HG03060 (cell line): ENCODE data around the gene ZNF334.

ENCODE experiments used
- ATAC-seq: cut with Tn5 transposase; IDR thresholded peaks from one replicate; pipeline ENCODE4 v1.9.1; 2021; ENCODE audit warnings: low read depth, moderate number of reproducible peaks; ENCODE audit not compliant: unreplicated experiment

Gene ZNF334

GRCh38 chr20:46512943-46513844 lies at the start of gene ZNF334:
TSS of gene ZNF334 (minus strand) at chr20:46513559. CDS start at chr20:46512102, 1,457 bp downstream.
- ATAC-seq = no peak

- ATAC-seq = no peak
These were observed 49.2 kb upstream of the ZNF334 start for GRCh38 chr20:46562373-46563169.

GRCh38 chr20:46562009-46562372 lies 48.6 kb upstream of the ZNF334 start:
- no peak for ATAC-seq

- ATAC-seq = no peak
These were observed 46.5 kb upstream of the ZNF334 start for GRCh38 chr20:46559685-46560440.

- ATAC-seq = no peak
These were observed 45.6 kb upstream of the ZNF334 start for GRCh38 chr20:46559001-46559400.

GRCh38 chr20:46558511-46558959 lies 45.2 kb upstream of the ZNF334 start:
- ATAC-seq = no peak

- ATAC-seq = no peak
These were observed 44.0 kb upstream of the ZNF334 start for GRCh38 chr20:46557231-46557956.

GRCh38 chr20:46555370-46555956 lies 42.1 kb upstream of the ZNF334 start:
- ATAC-seq = no peak

GRCh38 chr20:46554828-46555227 lies 41.5 kb upstream of the ZNF334 start:
- no peak for ATAC-seq

GRCh38 chr20:46553926-46554325 lies 40.6 kb upstream of the ZNF334 start:
- ATAC-seq = no peak

GRCh38 chr20:46552460-46553420 lies 39.4 kb upstream of the ZNF334 start:
- ATAC-seq = no peak

- no peak for ATAC-seq
These were observed 38.4 kb upstream of the ZNF334 start for GRCh38 chr20:46551522-46552381.

GRCh38 chr20:46550461-46550860 lies 37.1 kb upstream of the ZNF334 start, which contains the start of gene OCSTAMP:
TSS of gene OCSTAMP (minus strand) at chr20:46550654. CDS start at chr20:46550560, 94 bp downstream.
- ATAC-seq = no peak

GRCh38 chr20:46549188-46549972 lies 36.0 kb upstream of the ZNF334 start:
- no peak for ATAC-seq

GRCh38 chr20:46548688-46549087 lies 35.3 kb upstream of the ZNF334 start:
- no peak for ATAC-seq

- ATAC-seq = no peak
These were observed 34.6 kb upstream of the ZNF334 start for GRCh38 chr20:46547995-46548394.

GRCh38 chr20:46546936-46547335 lies 33.6 kb upstream of the ZNF334 start:
- ATAC-seq = no peak
